HepG2 (cell line): ENCODE measurements around the gene CMPK2. TPM values are rescaled to one million over a fixed set of nuclear protein-coding genes. Genes with fewer than 3 reads are reported as not detected.

Source experiments
- ATAC-seq: fragments of 200-7000 bp; cut with Tn5 transposase; 3 replicates; pipeline ENCODE4 v1.9.1; 2020; ENCODE audit warnings: mild to moderate bottlenecking, moderate library complexity
- BruUV-seq: library from RNA; stranded (reverse); fragments of 400-500 nt; replicated peaks from 2 replicates; lab custom pipeline; 2021; lab: Mats Ljungman, UMichigan
- CTCF ChIA-PET: fragments of 300-600 bp; formaldehyde crosslinking; extraction: SDS; loops from one replicate; lab custom pipeline; 2021; ENCODE audit warnings: low total read pairs, inconsistent platforms, low intra/inter-chr PET ratio; lab: Yijun Ruan, JAX
- POLR2A ChIA-PET: fragments of 350-600 bp; sonication (Branson Sonifier 250); formaldehyde crosslinking; loops from one replicate; lab custom pipeline; 2020; ENCODE audit warnings: antibody characterized with exemption, inconsistent platforms; lab: Yijun Ruan, JAX
- DNase-seq: peaks from one replicate; pipeline ENCODE4 v3.0.0-alpha.2; 2015; ENCODE audit warnings: low spot score
- FAIRE-seq: peaks from 3 replicates; lab custom pipeline; 2011; peaks lifted over from hg19 to GRCh38; lab: Jason Lieb, UNC
- H2AFZ ChIP-seq: one replicate; pipeline ENCODE4 v1.6.1; 2011; ENCODE audit warnings: low read length, inconsistent platforms
- H3K27ac ChIP-seq: fragments of 300-600 bp; 3 replicates; pipeline ENCODE4 v1.8.0; 2011; ENCODE audit warnings: mixed run types, mild to moderate bottlenecking, mixed read lengths, low read length, inconsistent platforms; ENCODE audit not compliant: insufficient read depth; ENCODE audit errors: extremely low read length
- H3K27me3 ChIP-seq, 2 experiments: fragments of 200-600 bp in 1 of 2; 2 replicates in 1 of 2; 3 replicates in 1 of 2; pipeline versions ENCODE4 v1.6.0 to v1.8.0; 2011; ENCODE audit warnings: low read length in 2 of 2, mild to moderate bottlenecking in 2 of 2, moderate library complexity in 2 of 2, inconsistent platforms in 1 of 2; ENCODE audit not compliant: insufficient read depth in 2 of 2, control insufficient read depth in 1 of 2
- H3K36me3 ChIP-seq, 2 experiments: fragments of 200-600 bp in 1 of 2; replicated peaks in 1 of 2; 2 replicates in 1 of 2; 3 replicates in 1 of 2; pipeline versions ENCODE4 v1.5.1 to v1.8.0; 2011; ENCODE audit warnings: low read length in 2 of 2, inconsistent platforms in 1 of 2; ENCODE audit not compliant: insufficient read depth in 2 of 2, control insufficient read depth in 1 of 2
- H3K4me1 ChIP-seq: 2 replicates; pipeline ENCODE4 v1.5.1; 2012; ENCODE audit warnings: low read length, inconsistent platforms; ENCODE audit not compliant: insufficient read depth
- H3K4me2 ChIP-seq: 2 replicates; pipeline ENCODE4 v1.6.0; 2011; ENCODE audit warnings: low read depth, low read length, inconsistent platforms
- H3K4me3 ChIP-seq, 3 experiments: fragments of 200-600 bp in 1 of 3; sonication (generic), shearing (Covaris generic) in 1 of 3; replicated peaks in 1 of 3; 2 replicates each; pipeline ENCODE4 v1.5.1; 2011 to 2016; ENCODE audit warnings: low read length in 3 of 3, inconsistent platforms in 2 of 3, low read depth in 2 of 3, mild to moderate bottlenecking in 2 of 3, control low read depth in 1 of 3, mixed read lengths in 1 of 3; ENCODE audit not compliant: insufficient read depth in 1 of 3
- H3K79me2 ChIP-seq: one replicate; pipeline ENCODE4 v1.6.1; 2011; ENCODE audit warnings: low read length, inconsistent platforms; ENCODE audit not compliant: insufficient read depth
- H3K9ac ChIP-seq: 2 replicates; pipeline ENCODE4 v1.6.0; 2011; ENCODE audit warnings: mild to moderate bottlenecking, low read depth, low read length, inconsistent platforms; ENCODE audit not compliant: insufficient read depth
- H3K9me3 ChIP-seq: 2 replicates; pipeline ENCODE4 v1.5.1; 2012; ENCODE audit warnings: mild to moderate bottlenecking, low read length
- H4K20me1 ChIP-seq: 2 replicates; pipeline ENCODE4 v1.6.0; 2011; ENCODE audit warnings: inconsistent platforms, mild to moderate bottlenecking, low read length, moderate library complexity; ENCODE audit not compliant: insufficient read depth
- FOXJ3 ChIP-seq: sonication (generic); formaldehyde crosslinking; IDR thresholded peaks from 2 replicates; pipeline ENCODE4 v1.4.0; 2020; ENCODE audit warnings: missing genetic modification reagents, mild to moderate bottlenecking, borderline replicate concordance
- HNF4A ChIP-seq: sonication (generic); formaldehyde crosslinking; IDR thresholded peaks from 2 replicates; pipeline ENCODE4 v1.4.0; 2020; ENCODE audit warnings: missing genetic modification reagents
- NCOR1 ChIP-seq: fragments of 200-600 bp; sonication (generic); IDR thresholded peaks from 2 replicates; pipeline ENCODE4 v1.7.0; 2017; ENCODE audit warnings: antibody characterized with exemption, low read length, borderline replicate concordance
- NR2F2 ChIP-seq: IDR thresholded peaks from 2 replicates; pipeline ENCODE4 v1.6.1; 2012; ENCODE audit warnings: low read depth, inconsistent platforms, borderline replicate concordance
- SNAPC2 ChIP-seq: sonication (generic); formaldehyde crosslinking; IDR thresholded peaks from 2 replicates; pipeline ENCODE4 v1.8.1; 2022; ENCODE audit warnings: mild to moderate bottlenecking, missing genetic modification reagents
- TBX2 ChIP-seq: sonication (generic); formaldehyde crosslinking; IDR thresholded peaks from 2 replicates; pipeline ENCODE4 v1.5.0; 2020; ENCODE audit warnings: missing genetic modification reagents, mild to moderate bottlenecking, borderline replicate concordance
- WGBS: methylation state at CpG from one replicate; pipeline ENCODE4 v1.1.6; 2017; ENCODE audit warnings: low lambda C conversion rate; 5-methylcytosine and 5-hydroxymethylcytosine counted together
- in situ Hi-C: cut with HindIII; loops from 2 replicates; pipeline ENCODE4 v1.10.0; 2017; ENCODE audit warnings: low pct_unique_long_range_greater_than_20kb; ENCODE audit not compliant: extremely low pct_ligation_motif_present
- intact Hi-C: fragments of 100-400 bp; cut with micrococcal nuclease; formaldehyde crosslinking; loops from one replicate; pipeline ENCODE4 v1.10.0; 2022; ENCODE audit not compliant: unreplicated experiment
- polyA plus RNA-seq, 8 experiments: library from polyadenylated mRNA; depleted of rRNA in 3 of 8; stranded (reverse) in 7 of 8; unstranded in 1 of 8; fragments of >200 nt; fragmentation: Illumina TruSeq in 4 of 8; extraction: Trizol in 4 of 8; gene quantifications; 2 replicates each; pipeline versions ENCODE4 v1.2.1 to v1.2.3, GENCODE V29; 2011 to 2016; ENCODE audit warnings: low read depth in 4 of 8, missing spikeins in 1 of 8, mixed read lengths in 1 of 8; ENCODE audit not compliant: insufficient read depth in 1 of 8
- total RNA-seq, 5 experiments: library from RNA; depleted of rRNA; stranded (reverse); fragments of >200 nt; fragmentation: Illumina TruSeq; extraction: Trizol; gene quantifications; 2 replicates each; pipeline ENCODE4 v1.2.3, GENCODE V29; 2016; ENCODE audit warnings: low read depth in 1 of 5
- TF ChIP-seq, protein P1 (sequence below): sonication (generic); formaldehyde crosslinking; IDR thresholded peaks from 2 replicates; pipeline ENCODE4 v1.9.0; 2021; ENCODE audit warnings: missing genetic modification reagents, mild to moderate bottlenecking, borderline replicate concordance
- TF ChIP-seq, protein P2 (sequence below): sonication (generic); formaldehyde crosslinking; IDR thresholded peaks from 2 replicates; pipeline ENCODE4 v1.5.0; 2020; ENCODE audit warnings: missing genetic modification reagents, mild to moderate bottlenecking, borderline replicate concordance
- TF ChIP-seq, protein P3 (sequence below): sonication (generic); formaldehyde crosslinking; IDR thresholded peaks from 2 replicates; pipeline ENCODE4 v1.4.0; 2020; ENCODE audit warnings: missing genetic modification reagents, mild to moderate bottlenecking, borderline replicate concordance

CMPK2 gene
- total and polyA plus RNA-seq, 2 of the 13 experiments (the other 11 are each of a cell fraction or from before 2014, with no cell fraction given): 0.04 to 1.0 TPM

GRCh38 chr2:6888724-6889123 is 23.0 kb upstream of the CMPK2 start:
- no peak overlapping the region for H3K4me3 ChIP-seq
- in situ Hi-C loops (no loop called here), intact Hi-C loops (no loop called here)
- DNase-seq (no peak), FAIRE-seq (no peak), ATAC-seq (no peak)
- 2% methylated on average over 3 of the region's 4 CpGs for WGBS
- H3K36me3 ChIP-seq: no peaks in the 10 kb centered on the region
- peaks cover 0 to 19% of the 10 kb centered on the region in 2 experiments; a peak in 1 of 5 replicates for H3K27me3 ChIP-seq
- ChIA-PET POLR2A (no interaction called here), CTCF (no interaction called here)
- H3K4me2 ChIP-seq: no peak overlapping the region
- no peaks in the 10 kb centered on the region for H3K79me2 ChIP-seq
- no peaks in the 10 kb centered on the region for H3K9me3 ChIP-seq
- no TSS peak for BruUV-seq
- H3K4me1 ChIP-seq: no peaks in the 10 kb centered on the region
- no peaks in the 10 kb centered on the region for H4K20me1 ChIP-seq
- no peak overlapping the region for H3K27ac ChIP-seq
- no peak for TF ChIP-seq SNAPC2
- TF ChIP-seq, protein P1, sequence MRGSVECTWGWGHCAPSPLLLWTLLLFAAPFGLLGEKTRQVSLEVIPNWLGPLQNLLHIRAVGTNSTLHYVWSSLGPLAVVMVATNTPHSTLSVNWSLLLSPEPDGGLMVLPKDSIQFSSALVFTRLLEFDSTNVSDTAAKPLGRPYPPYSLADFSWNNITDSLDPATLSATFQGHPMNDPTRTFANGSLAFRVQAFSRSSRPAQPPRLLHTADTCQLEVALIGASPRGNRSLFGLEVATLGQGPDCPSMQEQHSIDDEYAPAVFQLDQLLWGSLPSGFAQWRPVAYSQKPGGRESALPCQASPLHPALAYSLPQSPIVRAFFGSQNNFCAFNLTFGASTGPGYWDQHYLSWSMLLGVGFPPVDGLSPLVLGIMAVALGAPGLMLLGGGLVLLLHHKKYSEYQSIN: no peak
- no peak for TF ChIP-seq TBX2 (CRISPR knock-in tag)
- no peak for TF ChIP-seq NCOR1
- TF ChIP-seq, protein P2, sequence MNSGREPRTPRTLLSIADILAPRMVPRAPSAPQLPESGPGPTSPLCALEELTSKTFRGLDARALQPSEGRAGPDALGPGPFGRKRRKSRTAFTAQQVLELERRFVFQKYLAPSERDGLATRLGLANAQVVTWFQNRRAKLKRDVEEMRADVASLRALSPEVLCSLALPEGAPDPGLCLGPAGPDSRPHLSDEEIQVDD (CRISPR knock-in tag): no peak
- no peak for TF ChIP-seq NR2F2
- no peak for TF ChIP-seq FOXJ3 (CRISPR knock-in tag)
- TF ChIP-seq, protein P3, sequence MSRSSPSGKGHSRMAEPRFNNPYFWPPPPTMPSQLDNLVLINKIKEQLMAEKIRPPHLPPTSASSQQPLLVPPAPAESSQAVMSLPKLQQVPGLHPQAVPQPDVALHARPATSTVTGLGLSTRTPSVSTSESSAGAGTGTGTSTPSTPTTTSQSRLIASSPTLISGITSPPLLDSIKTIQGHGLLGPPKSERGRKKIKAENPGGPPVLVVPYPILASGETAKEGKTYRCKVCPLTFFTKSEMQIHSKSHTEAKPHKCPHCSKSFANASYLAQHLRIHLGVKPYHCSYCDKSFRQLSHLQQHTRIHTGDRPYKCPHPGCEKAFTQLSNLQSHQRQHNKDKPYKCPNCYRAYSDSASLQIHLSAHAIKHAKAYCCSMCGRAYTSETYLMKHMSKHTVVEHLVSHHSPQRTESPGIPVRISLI (CRISPR knock-in tag): no peak
- TF ChIP-seq HNF4A: no peak
- H3K9ac ChIP-seq: no peak overlapping the region
- H2AFZ ChIP-seq: no peak overlapping the region
